NCI-H82 treated with DMSO at 0.1 percent for 48 hours (cell line): ENCODE measurements around the gene TMEM30B.

Experiments
- DNase-seq: peaks from one replicate; lab custom pipeline; 2025; ENCODE audit not compliant: unreplicated experiment; lab: John Stamatoyannopoulos, UW

The TMEM30B gene

DNA sequence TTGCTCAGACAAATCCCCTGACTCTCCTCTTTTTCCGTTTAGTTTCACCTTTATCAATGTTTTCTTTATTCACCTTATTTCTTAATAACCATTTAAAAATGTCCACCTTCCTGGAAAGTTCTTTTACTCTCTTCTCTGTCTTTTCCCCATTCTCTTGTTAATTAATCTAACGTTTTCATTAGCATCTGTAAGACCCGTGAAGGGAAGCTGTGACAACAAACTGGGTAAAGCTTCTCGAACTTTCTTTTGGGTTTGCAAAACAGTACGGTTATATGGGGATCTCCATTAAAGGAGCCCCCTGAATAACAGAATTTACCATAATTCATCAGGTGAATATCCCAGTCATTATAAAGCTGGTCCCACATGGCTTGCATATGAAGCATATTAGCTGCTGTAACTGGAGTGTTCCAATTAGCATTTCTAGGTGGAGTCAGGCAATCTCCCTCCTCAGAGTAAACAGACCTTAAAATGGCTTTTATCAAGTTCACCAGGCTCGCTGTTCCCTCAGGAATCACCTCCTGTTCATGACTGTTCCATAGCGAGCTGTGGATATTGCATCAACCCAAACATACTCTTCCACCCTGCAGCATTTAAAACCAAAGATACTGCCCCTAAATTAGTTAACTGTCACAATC lies 42.4 kb downstream of the TMEM30B start:
- no peak for DNase-seq

DNA sequence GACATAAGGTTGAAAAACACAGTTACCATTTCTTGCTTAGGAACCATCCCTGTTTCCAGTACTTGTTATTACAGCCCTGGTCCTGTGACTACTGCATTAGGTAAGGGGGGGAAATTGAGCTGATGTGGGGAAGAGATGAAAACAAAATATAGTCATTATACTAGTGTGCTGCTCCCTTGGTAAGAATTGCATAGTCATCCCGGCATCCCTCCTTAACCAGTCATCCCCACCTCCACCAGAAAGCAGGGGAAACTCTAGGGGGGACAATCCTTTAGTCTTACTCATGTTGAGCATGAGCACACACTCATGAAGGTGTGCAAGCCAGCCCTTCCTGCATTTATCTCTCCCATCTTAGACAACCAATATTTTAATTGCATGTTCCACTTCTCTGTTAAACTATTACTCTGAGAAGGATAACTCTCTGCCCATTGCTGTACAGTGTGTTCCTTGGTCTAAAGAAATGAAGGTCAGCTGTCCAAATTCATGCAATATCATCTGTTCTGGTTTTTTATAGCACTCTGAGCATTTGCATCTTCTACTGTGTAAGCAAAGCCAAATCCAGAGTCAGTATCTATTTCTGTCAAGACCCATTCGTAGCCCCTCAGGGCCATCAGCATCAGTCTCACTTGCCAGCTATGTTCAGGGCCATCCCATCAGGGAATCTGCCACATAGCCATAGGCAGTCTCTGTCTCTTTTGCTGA lies 46.8 kb downstream of the TMEM30B start:
- DNase-seq = no peak

DNA sequence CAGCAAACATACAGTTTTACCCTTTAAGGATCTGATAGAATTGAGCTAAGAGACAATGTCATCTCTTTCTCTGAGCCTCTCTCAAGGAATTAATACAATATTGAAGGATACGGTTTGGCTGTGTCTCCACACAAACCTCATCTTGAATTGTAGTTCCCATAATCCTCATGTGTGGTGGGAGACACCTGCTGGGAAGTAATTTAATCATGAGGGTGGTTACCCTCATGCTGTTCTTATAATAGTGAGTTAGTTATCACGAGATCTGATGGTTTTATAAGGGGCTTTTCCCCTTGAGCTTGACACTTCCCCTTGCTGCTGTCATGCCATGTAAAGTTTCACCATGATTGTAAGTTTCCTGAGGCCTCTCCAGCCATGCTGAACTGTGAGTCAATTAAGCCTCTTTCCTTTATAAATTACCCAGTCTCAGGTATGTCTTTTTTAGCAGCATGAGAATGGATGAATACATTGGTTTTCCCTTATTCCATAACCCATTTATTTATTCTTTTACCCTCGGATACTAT lies 47.6 kb downstream of the TMEM30B start:
- no peak for DNase-seq

DNA sequence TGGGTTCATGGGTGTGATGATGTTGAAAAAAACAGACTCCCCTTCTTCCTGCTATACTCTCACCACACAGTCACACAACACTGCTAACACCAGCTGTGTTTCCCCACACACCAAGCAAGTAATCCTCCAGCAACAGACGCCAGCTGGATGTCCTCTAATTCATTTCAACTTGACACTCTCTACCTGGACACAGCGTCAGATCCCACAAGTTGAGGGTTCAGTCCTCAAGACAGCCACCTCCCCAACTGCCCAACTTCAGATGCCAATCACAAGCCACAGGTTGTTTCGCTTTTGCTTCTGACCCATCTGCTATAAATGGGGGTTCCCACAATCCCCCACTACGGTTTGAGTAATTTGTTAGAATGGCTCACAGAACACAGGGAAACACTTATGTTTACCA lies 49.3 kb downstream of the TMEM30B start:
- no peak for DNase-seq

DNA sequence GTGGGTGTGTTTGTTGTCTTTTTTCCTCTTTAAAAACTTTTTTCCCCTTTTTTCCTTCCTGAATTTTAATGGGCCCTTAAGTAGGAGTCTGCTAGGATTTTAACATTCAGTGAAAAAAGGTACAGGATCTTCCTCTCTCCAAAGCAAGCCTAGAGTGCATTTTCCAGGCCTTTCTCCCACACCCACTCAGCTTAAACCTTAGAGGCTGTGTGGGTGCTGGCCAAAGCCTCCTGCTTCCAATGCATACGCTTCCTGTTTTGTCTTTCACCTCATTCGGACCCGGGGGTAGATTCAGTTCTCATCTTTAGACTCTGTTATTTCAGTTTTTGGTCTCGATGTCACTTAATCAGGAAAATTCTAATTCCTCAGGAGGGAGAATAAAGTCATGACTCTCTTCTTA lies 51.2 kb downstream of the TMEM30B start:
- DNase-seq = no peak

DNA sequence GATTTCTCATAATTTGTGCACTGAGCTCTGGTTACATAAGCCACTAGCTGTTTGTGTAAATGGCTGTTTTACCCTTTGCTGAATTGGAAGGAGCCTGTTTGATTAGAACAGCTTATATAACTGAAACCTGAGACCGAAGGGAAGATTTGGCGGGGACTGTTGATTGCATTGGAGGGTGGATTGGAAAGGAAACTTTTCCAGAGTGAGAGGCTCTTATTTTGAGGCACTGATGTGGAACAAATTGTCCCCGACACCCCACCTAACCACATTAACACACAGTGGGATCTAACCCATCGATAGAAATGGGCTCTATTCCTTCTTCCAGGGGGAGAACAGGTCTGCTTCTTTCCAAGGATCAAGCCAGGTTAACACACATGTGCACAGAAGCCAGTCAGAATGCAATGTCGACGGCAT lies 51.7 kb downstream of the TMEM30B start:
- DNase-seq = no peak

DNA sequence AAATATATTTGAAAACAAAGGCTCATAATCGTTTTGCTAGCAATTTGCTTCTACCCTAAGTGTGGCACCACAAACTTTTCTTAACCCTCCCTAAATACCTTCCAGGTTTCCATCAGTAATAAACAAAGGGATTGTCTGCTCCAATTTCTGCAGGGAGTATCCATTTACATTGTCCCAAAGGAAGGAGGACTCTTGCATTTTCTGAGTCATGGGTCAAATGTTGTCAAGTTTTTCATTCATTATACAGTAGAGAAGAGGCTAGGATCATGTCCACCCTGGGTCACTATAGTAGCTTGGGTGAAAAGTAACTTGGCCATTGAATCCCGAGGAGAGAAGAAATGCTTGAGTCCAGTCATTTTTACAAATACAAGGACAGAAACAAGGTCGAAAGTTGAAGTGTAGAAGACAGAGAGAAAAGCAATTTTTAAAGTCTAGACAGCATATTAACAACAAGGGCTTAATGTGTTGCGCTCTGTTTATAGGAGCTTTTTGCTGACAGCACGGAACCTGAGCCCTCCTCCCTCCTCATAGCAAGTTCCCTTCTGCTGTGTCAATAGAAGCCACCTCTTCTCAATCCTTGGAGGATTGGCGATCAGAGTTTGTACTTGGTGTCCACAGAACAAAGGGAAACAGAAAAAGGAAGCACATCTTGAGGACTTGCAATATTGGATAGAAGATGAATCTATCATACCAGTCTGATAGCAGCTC lies 53.1 kb downstream of the TMEM30B start:
- DNase-seq = no peak
